Activated CD8-positive, alpha-beta T cell treated with anti-CD3 and anti-CD28 coated beads for 36 hours (primary cell): ENCODE measurements around the gene MAGI2. TPM values are rescaled to one million over a fixed set of nuclear protein-coding genes. Genes with fewer than 3 reads are reported as not detected.

Experiments
- ATAC-seq: fragments of 200-7000 bp; cut with Tn5 transposase; one replicate; pipeline ENCODE4 v1.10.0; 2021; ENCODE audit warnings: mild to moderate bottlenecking, moderate library complexity
- CTCF ChIA-PET: fragments of 350-600 bp; sonication (Branson Sonifier 250); formaldehyde crosslinking; loops from one replicate; lab custom pipeline; 2021; ENCODE audit warnings: antibody characterized with exemption; lab: Charles Lee
- POLR2A ChIA-PET: fragments of 350-600 bp; sonication (Branson Sonifier 250); formaldehyde crosslinking; loops from one replicate; lab custom pipeline; 2021; ENCODE audit warnings: antibody characterized with exemption; lab: Charles Lee
- DNase-seq: peaks from one replicate; pipeline ENCODE4 v3.0.0-alpha.2; 2020
- H3K27ac Mint-ChIP-seq: one replicate; pipeline ENCODE4 v1.8.0; 2021; ENCODE audit warnings: mild to moderate bottlenecking, mixed read lengths
- H3K27me3 Mint-ChIP-seq: one replicate; pipeline ENCODE4 v1.8.0; 2021; ENCODE audit warnings: mixed read lengths
- H3K36me3 Mint-ChIP-seq: one replicate; pipeline ENCODE4 v1.8.0; 2021; ENCODE audit warnings: low read depth, mixed read lengths
- H3K4me1 Mint-ChIP-seq: one replicate; pipeline ENCODE4 v1.8.0; 2021; ENCODE audit warnings: low read depth, mixed read lengths
- H3K4me3 Mint-ChIP-seq: one replicate; pipeline ENCODE4 v1.8.0; 2021; ENCODE audit warnings: mild to moderate bottlenecking, moderate library complexity, mixed read lengths
- H3K9me3 Mint-ChIP-seq: one replicate; pipeline ENCODE4 v1.8.0; 2021; ENCODE audit warnings: mixed read lengths
- intact Hi-C: fragments of 100-400 bp; cut with micrococcal nuclease; formaldehyde crosslinking; loops from one replicate; pipeline ENCODE4 v1.10.0; 2022
- total RNA-seq, 2 experiments: library from RNA; stranded (reverse); gene quantifications; one replicate each; pipeline ENCODE4 v1.2.3, GENCODE V29; 2021
- TF ChIP-seq, protein P1 (sequence below): fragments of 200-600 bp; IDR thresholded peaks from one replicate; pipeline ENCODE4 v1.8.0; 2022; ENCODE audit warnings: antibody characterized with exemption, mild to moderate bottlenecking

MAGI2 gene
- total RNA-seq, 2 experiments from 2014 or later, result 0.04 to 0.09 TPM

DNA sequence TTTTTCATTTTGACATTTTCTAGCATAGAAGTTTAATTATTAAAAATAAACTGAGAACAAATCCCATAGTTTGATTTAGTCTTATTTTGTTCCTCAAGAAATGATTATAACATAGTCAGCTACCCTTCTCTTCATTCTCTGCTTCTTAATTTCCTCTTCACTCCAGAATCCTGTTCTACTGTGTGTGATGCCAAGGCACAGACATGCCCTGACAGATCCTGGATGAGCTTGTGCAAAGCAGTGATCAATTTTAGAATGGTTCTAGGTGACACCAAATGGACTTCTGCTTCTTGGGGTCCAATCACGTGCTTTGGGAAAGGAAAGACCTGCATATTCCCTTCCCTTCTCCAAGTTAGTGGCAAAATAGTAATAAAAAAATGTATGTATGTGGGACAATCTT is 665.6 kb downstream of the MAGI2 start:
- Mint-ChIP-seq H3K27me3 (no peaks in the 10 kb centered on the region), H3K27ac (no peak overlapping the region), H3K4me3 (no peak overlapping the region), H3K9me3 (peaks cover 4% of the 10 kb centered on the region), H3K4me1 (no peaks in the 10 kb centered on the region), H3K36me3 (no peaks in the 10 kb centered on the region)
- CTCF ChIA-PET, result no interaction called here
- intact Hi-C loops, result no loop called here
- no peak for ATAC-seq
- no peak for DNase-seq
- TF ChIP-seq, protein P1, sequence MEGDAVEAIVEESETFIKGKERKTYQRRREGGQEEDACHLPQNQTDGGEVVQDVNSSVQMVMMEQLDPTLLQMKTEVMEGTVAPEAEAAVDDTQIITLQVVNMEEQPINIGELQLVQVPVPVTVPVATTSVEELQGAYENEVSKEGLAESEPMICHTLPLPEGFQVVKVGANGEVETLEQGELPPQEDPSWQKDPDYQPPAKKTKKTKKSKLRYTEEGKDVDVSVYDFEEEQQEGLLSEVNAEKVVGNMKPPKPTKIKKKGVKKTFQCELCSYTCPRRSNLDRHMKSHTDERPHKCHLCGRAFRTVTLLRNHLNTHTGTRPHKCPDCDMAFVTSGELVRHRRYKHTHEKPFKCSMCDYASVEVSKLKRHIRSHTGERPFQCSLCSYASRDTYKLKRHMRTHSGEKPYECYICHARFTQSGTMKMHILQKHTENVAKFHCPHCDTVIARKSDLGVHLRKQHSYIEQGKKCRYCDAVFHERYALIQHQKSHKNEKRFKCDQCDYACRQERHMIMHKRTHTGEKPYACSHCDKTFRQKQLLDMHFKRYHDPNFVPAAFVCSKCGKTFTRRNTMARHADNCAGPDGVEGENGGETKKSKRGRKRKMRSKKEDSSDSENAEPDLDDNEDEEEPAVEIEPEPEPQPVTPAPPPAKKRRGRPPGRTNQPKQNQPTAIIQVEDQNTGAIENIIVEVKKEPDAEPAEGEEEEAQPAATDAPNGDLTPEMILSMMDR, result no peak
- POLR2A ChIA-PET, result no interaction called here

DNA sequence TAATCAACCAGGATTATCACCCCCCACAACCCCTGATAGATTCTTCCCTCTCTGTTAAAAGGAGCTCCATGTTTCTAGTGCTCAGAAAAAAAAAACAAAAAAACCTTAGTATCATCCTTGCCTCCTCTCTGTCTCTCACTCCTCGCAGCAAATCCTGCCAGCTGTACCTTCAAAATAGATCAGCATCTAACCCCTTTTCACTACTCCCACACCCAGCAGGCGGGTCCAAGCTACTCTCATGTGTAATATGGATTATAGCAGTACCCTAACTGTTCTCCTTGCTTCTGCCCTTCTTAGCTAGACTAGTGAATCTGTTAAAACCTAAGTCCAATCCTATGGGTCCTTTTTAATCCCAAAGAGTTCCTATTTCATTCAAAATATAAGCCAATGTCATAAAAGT is 667.4 kb downstream of the MAGI2 start:
- Mint-ChIP-seq H3K27me3 (no peaks in the 10 kb centered on the region), H3K9me3 (peaks cover 4% of the 10 kb centered on the region), H3K27ac (no peak overlapping the region), H3K4me1 (no peaks in the 10 kb centered on the region), H3K4me3 (no peak overlapping the region), H3K36me3 (no peaks in the 10 kb centered on the region)
- DNase-seq, result no peak
- intact Hi-C loops, result no loop called here
- ATAC-seq, result no peak
- CTCF ChIA-PET, result no interaction called here
- TF ChIP-seq, protein P1, result no peak
- POLR2A ChIA-PET, result no interaction called here

DNA sequence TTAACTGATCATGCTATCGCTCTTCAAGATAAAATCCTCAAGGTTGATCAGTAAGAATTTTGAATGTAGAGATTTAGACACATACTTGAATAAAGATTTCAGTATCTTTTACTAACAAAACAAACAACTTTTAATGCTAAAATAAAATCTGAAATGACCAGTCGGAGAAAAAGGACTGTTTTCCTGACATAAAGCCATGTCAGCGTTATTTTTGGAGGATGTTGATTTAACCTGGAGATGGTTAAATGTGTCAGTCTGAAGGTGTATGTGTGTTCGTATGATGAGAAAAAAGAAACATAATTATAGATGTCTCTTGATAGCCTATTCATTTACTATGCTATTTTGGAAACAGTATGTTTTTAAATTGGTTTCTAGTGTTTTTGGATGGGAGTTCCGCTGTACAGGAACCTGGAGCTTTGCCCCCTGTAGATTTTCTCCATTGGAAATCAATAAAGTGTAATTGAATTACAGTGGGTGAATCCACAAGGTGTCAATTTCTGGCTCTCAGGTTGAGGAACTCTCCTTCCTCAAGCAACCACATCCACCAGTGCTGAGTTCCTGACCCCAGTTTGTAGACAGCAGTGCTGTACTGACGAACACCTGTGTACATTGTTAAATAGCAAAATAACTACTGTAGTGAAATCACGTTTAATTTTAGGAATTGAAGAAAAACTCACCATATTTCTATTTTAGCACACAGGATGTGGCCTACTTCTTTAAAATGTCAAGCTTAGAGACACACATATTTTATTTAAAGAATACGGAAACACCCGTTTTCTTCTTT is 670.1 kb downstream of the MAGI2 start:
- no peaks in the 10 kb centered on the region for H3K36me3 Mint-ChIP-seq
- H3K27ac Mint-ChIP-seq, result no peak overlapping the region
- TF ChIP-seq, protein P1, result no peak
- CTCF ChIA-PET, result no interaction called here
- ATAC-seq, result no peak
- H3K4me1 Mint-ChIP-seq, result no peaks in the 10 kb centered on the region
- peaks cover 4% of the 10 kb centered on the region for H3K9me3 Mint-ChIP-seq
- no peaks in the 10 kb centered on the region for H3K27me3 Mint-ChIP-seq
- DNase-seq, result no peak
- POLR2A ChIA-PET, result no interaction called here
- H3K4me3 Mint-ChIP-seq, result no peak overlapping the region
- intact Hi-C loops, result no loop called here

DNA sequence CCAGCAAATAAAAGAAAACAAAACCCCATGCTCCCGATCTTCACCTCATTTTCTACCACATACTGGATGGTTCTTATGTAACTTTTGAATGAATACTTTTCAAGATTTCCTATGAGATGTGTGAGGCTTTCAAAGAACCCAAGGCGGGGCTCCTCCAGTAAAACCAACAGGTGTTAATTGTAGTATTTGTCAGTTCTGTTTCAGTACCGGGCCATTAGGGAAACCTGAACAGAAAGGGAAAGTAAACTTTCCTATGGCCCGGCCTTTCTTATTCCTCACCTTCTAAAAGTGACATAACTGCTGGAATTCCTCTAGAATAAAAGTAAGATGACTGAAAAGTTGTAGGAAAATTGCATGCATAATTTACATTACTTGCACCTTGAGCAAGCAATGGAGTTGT is 672.9 kb downstream of the MAGI2 start:
- TF ChIP-seq, protein P1, result no peak

DNA sequence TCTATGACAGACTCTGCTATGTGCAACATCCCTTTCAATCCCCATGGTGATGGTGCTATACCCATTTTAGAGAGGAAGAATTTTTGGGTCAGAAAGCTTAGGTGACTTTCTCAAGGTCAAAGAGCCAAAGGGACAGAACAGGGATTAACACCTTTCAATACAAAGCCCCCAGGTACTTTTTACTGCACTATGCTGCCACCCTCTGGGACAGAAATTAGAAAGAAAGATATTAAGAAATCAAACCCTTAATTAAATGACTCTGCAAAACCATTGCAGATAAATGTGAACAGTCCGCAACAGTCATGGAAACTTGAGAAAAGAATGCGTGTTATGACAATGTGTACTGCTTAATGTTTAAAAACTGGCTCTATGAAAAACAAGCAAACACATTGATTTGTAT is 673.7 kb downstream of the MAGI2 start:
- H3K4me1 Mint-ChIP-seq, result no peaks in the 10 kb centered on the region
- H3K36me3 Mint-ChIP-seq, result no peaks in the 10 kb centered on the region
- H3K9me3 Mint-ChIP-seq, result peaks cover 2% of the 10 kb centered on the region
- ChIA-PET POLR2A (no interaction called here), CTCF (no interaction called here)
- no peaks in the 10 kb centered on the region for H3K27me3 Mint-ChIP-seq
- intact Hi-C loops, result no loop called here
- TF ChIP-seq, protein P1, result no peak
- no peak for ATAC-seq
- H3K27ac Mint-ChIP-seq, result no peak overlapping the region
- H3K4me3 Mint-ChIP-seq, result no peak overlapping the region
- DNase-seq, result no peak

More for the DNA sequence above, 672.9 kb downstream of the MAGI2 start:
- intact Hi-C loops, result no loop called here
- peaks cover 2% of the 10 kb centered on the region for H3K9me3 Mint-ChIP-seq
- no peak overlapping the region for H3K4me3 Mint-ChIP-seq
- H3K27ac Mint-ChIP-seq, result no peak overlapping the region
- POLR2A ChIA-PET, result no interaction called here
- DNase-seq (no peak), ATAC-seq (no peak)
- no peaks in the 10 kb centered on the region for H3K27me3 Mint-ChIP-seq
- H3K4me1 Mint-ChIP-seq, result no peaks in the 10 kb centered on the region
- H3K36me3 Mint-ChIP-seq, result no peaks in the 10 kb centered on the region
- CTCF ChIA-PET, result no interaction called here
